ENCODE measurements around the gene NPHS1. TPM values are rescaled to one million over a fixed set of nuclear protein-coding genes. Genes with fewer than 3 reads are reported as not detected.
"Not testable (repeated sequence)": the region's sequence is repeated elsewhere in the genome, so short reads cannot be mapped to it uniquely, and the experiment has no call there.

The NPHS1 gene
- total RNA-seq, 2 experiments from 2014 or later, result not detected

DNA sequence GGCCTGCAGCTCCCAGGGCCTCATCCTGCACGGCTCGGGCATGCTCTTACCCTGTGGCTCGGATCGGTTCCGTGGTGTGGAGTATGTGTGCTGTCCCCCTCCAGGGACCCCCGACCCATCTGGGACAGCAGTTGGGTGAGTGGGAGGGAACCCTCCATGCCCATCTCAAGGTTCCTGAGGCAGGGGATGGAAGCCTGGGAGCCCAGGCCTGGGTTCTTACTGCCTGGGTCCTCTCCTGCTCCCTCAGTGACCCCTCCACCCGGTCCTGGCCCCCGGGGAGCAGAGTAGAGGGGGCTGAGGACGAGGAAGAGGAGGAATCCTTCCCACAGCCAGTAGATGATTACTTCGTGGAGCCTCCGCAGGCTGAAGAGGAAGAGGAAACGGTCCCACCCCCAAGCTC is 19.3 kb upstream of the NPHS1 start:
- intact Hi-C loops (cut with DNase I, micrococcal nuclease), result no loop called here

DNA sequence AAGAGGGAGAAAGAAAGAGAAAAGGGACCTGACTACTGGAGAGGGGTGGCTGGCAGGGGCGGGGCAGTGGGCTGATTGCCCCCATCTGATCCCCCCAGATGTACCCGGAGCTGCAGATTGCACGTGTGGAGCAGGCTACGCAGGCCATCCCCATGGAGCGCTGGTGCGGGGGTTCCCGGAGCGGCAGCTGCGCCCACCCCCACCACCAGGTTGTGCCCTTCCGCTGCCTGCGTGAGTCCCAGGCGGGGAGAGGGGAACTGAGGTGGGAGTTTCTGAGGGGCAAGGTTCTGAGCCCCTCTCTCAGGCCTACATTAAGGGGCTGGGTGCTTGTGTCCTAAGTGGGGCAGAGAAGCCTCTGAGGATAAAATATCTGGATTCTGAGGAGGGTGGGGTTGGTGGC is 18.5 kb upstream of the NPHS1 start:
- Mint-ChIP-seq H3K4me1 (ENCODE audit: low read depth) (peaks cover 15% of the 10 kb centered on the region), H3K27me3 (peaks cover 67% of the 10 kb centered on the region), H3K27ac (no peak overlapping the region), H3K4me3 (no peak overlapping the region), H3K9me3 (no peaks in the 10 kb centered on the region), H3K36me3 (ENCODE audit: low read depth) (no peaks in the 10 kb centered on the region)
- intact Hi-C loops (cut with DNase I, micrococcal nuclease), result no loop called here
- TF ChIP-seq, protein P1, sequence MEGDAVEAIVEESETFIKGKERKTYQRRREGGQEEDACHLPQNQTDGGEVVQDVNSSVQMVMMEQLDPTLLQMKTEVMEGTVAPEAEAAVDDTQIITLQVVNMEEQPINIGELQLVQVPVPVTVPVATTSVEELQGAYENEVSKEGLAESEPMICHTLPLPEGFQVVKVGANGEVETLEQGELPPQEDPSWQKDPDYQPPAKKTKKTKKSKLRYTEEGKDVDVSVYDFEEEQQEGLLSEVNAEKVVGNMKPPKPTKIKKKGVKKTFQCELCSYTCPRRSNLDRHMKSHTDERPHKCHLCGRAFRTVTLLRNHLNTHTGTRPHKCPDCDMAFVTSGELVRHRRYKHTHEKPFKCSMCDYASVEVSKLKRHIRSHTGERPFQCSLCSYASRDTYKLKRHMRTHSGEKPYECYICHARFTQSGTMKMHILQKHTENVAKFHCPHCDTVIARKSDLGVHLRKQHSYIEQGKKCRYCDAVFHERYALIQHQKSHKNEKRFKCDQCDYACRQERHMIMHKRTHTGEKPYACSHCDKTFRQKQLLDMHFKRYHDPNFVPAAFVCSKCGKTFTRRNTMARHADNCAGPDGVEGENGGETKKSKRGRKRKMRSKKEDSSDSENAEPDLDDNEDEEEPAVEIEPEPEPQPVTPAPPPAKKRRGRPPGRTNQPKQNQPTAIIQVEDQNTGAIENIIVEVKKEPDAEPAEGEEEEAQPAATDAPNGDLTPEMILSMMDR (IDR thresholded peaks at IDR 0.05), result no peak
- Histone ChIP-seq H3K4me3 (ENCODE audit: low read length) (no peak overlapping the region), H3K27ac (ENCODE audit: low read depth in 1 of 2, low read length in 2 of 2) (no peak overlapping the region), H3K27me3 (ENCODE audit: control insufficient read depth in 1 of 2, insufficient read depth in 2 of 2, low read length in 2 of 2) (peaks cover 30 to 42% of the 10 kb centered on the region in 2 experiments), H3K4me1 (ENCODE audit: insufficient read depth, low read length) (peaks cover 24% of the 10 kb centered on the region), H3K9me3 (ENCODE audit: control insufficient read depth in 1 of 2, insufficient read depth in 1 of 2, low read length in 2 of 2) (peaks cover 0 to 24% of the 10 kb centered on the region in 2 experiments), H3K36me3 (ENCODE audit: insufficient read depth, low read length) (no peaks in the 10 kb centered on the region)
- CTCF ChIA-PET, result no interaction called here
- DNase-seq, result peak in 1 of 14 experiments; percentile 29
- POLR2A ChIA-PET, result no interaction called here
- ATAC-seq (ENCODE audit: poor library complexity), result no peak

More for the DNA sequence above, 19.3 kb upstream of the NPHS1 start:
- Histone ChIP-seq H3K4me3 (ENCODE audit: low read length) (no peak overlapping the region), H3K27me3 (ENCODE audit: control insufficient read depth in 1 of 2, insufficient read depth in 2 of 2, low read length in 2 of 2) (peaks cover 30 to 42% of the 10 kb centered on the region in 2 experiments), H3K9me3 (ENCODE audit: control insufficient read depth in 1 of 2, insufficient read depth in 1 of 2, low read length in 2 of 2) (peaks cover 0 to 24% of the 10 kb centered on the region in 2 experiments), H3K4me1 (ENCODE audit: insufficient read depth, low read length) (peaks cover 24% of the 10 kb centered on the region), H3K36me3 (ENCODE audit: insufficient read depth, low read length) (no peaks in the 10 kb centered on the region), H3K27ac (ENCODE audit: low read depth in 1 of 2, low read length in 2 of 2) (no peak overlapping the region)
- DNase-seq (no peak), ATAC-seq (ENCODE audit: poor library complexity) (no peak)
- ChIA-PET CTCF (no interaction called here), POLR2A (no interaction called here)
- no peaks in the 10 kb centered on the region for H3K9me3 Mint-ChIP-seq
- H3K4me1 Mint-ChIP-seq (ENCODE audit: low read depth), result peaks cover 15% of the 10 kb centered on the region
- peaks cover 66% of the 10 kb centered on the region for H3K27me3 Mint-ChIP-seq
- H3K27ac Mint-ChIP-seq, result no peak overlapping the region
- H3K36me3 Mint-ChIP-seq (ENCODE audit: low read depth), result no peaks in the 10 kb centered on the region
- no peak overlapping the region for H3K4me3 Mint-ChIP-seq
- TF ChIP-seq, protein P1 (IDR thresholded peaks at IDR 0.05), result no peak

DNA sequence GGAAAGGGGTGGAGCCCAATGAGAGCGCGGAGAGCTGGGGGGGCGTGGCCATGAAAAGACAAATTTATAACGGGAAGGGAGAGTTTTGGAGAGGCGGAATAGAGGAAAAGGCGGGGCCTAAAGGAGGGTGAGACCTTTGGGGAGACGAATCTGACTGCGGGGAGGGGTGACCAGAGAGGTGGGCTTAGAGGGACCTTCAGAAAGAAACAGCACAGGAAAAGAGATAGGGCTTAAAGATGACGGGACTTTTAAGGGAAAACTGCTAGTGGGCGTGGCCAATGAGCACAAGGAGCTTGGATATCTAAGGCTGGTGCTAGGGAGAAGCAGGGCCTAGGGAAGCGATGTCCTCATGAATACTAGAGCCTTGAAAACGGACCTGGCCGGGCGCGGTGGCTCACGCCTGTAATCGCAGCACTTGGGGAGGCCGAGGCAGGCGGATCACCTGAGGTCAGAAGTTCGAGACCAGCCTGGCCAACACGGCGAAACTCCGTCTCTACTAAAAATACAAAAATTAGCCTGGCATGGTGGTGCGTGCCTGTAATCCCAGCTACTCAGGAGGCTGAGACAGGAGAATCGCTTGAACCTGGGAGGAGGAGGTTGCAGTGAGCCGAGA is 17.9 kb upstream of the NPHS1 start:
- H3K9me3 ChIP-seq (ENCODE audit: control insufficient read depth in 1 of 2, insufficient read depth in 1 of 2, low read length in 2 of 2), result peaks cover 0 to 24% of the 10 kb centered on the region in 2 experiments
- peaks cover 24% of the 10 kb centered on the region for H3K4me1 ChIP-seq (ENCODE audit: insufficient read depth, low read length)
- peaks cover 72% of the 10 kb centered on the region for H3K27me3 Mint-ChIP-seq
- peak overlapping the region; percentile 52 for H3K4me3 Mint-ChIP-seq
- peak overlapping the region; percentile 20 for H3K4me3 ChIP-seq (ENCODE audit: low read length)
- CTCF ChIA-PET, result interaction anchor here (1.0 kb wide), 1 partner anchor 89 kb away, joined by 4 read pairs; no protein-coding TSS in a partner anchor
- intact Hi-C loops (cut with DNase I, micrococcal nuclease); DNase-seq; ATAC-seq (ENCODE audit: poor library complexity); H3K27ac Mint-ChIP-seq; H3K36me3 ChIP-seq (ENCODE audit: insufficient read depth, low read length); H3K9me3 Mint-ChIP-seq; H3K27ac ChIP-seq (ENCODE audit: low read depth in 1 of 2, low read length in 2 of 2); H3K36me3 Mint-ChIP-seq (ENCODE audit: low read depth): not testable (repeated sequence)
- H3K4me1 Mint-ChIP-seq (ENCODE audit: low read depth), result peaks cover 15% of the 10 kb centered on the region
- peaks cover 35 to 42% of the 10 kb centered on the region in 2 experiments for H3K27me3 ChIP-seq (ENCODE audit: control insufficient read depth in 1 of 2, insufficient read depth in 2 of 2, low read length in 2 of 2)
- POLR2A ChIA-PET, result interaction anchor here (0.7 kb wide), 1 partner anchor 144 kb away, joined by 3 read pairs; the partner anchor contains the start of gene ALKBH6
